Activated CD4-positive, alpha-beta T cell treated with anti-CD3 and anti-CD28 coated beads, Interleukin-10, Interleukin-2, amounts not matched to agents 100 ng/mL and 50 ng/mL, durations not matched to agents 16 hours and 8 hours (primary cell): ENCODE measurements around the gene OR4F15.

Experiments
- DNase-seq: peaks from one replicate; pipeline ENCODE4 v3.0.0-alpha.2; 2020

The OR4F15 gene

DNA sequence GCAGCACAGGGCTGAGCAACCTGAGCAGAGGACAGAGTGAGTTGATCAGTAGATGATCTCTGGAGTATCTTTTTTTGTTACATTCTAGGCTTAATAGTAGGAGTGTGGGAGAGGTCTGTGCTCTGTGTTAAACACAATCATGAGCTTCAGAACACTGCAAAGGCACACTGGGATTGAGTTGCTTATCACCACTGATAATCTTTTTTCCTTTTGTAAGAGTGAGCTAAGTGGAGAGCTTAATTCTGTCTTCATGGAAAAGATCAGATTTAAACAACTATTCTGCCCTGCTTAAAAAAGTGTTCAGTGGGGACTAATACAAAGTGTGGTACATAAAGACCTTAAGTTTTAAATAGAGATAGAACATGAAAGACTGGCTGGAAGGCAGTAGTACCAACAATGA lies 7.6 kb upstream of the OR4F15 start:
- DNase-seq: no peak

DNA sequence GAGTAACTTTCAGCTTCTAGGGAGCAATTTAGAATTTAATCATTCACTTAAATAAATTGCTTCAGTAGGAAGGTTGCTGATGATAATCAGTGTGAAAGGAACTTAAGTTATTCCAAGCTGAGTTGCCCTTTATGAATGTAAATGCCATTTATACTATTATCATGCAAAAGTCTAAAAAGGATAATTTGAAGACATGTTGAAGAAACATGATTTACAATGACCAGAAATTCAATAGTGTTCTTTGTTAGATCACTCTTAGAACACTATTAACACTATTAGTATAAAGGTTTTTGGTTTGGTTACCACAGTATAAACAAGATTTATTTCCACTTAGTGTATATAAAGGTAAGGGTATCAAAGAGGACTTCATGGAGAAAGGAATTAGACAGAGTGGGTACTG lies 7.1 kb upstream of the OR4F15 start:
- DNase-seq: no peak

DNA sequence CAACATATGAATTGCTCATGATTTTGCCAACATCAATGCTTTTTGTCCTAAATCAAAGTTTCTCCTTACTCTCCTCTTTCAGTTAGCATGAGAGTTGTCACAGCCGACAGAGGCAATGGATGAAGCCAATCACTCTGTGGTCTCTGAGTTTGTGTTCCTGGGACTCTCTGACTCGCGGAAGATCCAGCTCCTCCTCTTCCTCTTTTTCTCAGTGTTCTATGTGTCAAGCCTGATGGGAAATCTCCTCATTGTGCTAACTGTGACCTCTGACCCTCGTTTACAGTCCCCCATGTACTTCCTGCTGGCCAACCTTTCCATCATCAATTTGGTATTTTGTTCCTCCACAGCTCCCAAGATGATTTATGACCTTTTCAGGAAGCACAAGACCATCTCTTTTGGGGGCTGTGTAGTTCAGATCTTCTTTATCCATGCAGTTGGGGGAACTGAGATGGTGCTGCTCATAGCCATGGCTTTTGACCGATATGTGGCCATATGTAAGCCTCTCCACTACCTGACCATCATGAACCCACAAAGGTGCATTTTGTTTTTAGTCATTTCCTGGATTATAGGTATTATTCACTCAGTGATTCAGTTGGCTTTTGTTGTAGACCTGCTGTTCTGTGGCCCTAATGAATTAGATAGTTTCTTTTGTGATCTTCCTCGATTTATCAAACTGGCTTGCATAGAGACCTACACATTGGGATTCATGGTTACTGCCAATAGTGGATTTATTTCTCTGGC lies 6.2 kb upstream of the OR4F15 start:
- no peak for DNase-seq

DNA sequence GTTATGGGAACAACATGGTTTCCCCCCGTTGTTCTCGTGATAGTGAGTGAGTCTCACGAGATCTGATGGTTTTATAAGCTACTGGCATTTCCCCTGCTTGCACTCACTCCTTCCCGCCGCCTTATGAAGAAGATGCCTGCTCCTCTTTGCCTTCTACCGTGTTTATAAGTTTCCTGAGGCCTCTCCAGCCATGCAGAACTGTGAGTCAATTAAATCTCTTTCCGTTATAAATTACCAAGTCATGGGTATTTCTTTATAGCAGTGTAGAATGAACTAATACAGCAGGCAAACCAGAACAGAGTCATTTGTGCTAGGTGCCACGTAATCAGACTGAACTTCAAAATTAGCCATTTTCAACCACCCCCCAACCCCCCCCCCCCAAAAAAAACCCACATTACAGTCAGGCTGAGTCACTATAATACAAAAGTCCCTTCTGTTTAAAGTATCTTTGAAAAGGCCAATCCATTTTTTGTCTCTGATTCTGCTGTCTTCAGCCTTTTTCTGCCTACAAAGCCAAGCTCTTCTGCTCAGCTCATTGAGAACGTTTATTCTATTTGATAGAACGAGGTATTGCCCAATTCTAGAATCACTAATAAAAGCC lies 4.6 kb upstream of the OR4F15 start:
- DNase-seq: no peak

DNA sequence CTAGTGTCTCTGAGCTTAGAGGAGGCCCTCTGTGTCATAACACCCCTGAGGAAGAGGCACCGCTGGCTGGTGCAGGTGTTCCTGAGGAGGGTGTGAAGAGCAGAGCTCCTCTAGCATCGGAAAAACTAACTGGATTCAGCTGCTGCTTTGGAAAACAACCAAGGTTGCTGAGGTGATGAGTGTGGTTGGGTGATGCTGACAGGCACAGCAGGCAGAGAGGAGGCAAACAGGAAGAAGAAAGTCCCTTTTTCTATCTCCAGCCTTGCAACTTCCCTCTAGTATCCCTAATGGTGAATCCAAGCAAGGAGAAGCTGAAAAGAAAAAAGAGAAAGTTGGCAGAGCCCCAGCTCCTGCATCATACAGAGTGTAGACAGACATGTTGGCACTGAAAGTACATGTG lies 3.8 kb upstream of the OR4F15 start:
- DNase-seq: no peak

DNA sequence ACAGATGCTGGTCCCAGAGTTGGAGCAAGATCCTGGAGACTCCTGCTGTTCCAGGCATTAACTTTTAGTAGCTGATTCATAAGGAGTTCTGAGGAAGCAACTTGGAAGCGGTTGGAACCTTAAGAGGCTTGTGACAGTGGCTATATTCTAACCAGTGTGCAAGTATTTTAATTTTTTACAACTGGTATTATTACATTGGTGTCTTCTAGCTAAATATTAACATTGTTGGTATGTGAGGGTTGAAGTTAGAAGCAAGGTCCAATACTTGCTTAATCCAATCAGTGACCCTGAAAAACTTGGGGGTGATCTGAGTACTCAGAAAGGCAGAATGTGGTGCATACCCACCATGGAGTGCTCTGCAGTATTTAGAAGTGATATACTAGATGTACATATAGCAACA lies 1.5 kb upstream of the OR4F15 start:
- no peak for DNase-seq

DNA sequence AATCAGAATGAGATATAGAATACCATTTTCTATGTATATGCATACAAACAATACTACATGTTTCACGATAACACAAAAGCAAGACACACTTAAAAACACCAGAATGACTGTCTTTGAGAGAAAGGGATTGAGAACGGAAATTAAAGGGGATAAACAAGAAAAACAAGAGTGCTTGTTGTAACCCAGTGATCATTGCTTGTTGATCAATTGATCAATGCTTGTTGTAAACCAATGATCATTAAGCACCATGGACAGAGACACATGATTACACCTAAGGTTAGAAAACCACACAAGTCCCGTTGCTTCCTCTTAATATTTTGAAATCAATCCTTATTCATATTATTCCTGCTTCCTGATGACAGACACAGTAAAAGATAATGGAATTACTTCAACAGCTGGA lies 1.1 kb upstream of the OR4F15 start:
- no peak for DNase-seq

DNA sequence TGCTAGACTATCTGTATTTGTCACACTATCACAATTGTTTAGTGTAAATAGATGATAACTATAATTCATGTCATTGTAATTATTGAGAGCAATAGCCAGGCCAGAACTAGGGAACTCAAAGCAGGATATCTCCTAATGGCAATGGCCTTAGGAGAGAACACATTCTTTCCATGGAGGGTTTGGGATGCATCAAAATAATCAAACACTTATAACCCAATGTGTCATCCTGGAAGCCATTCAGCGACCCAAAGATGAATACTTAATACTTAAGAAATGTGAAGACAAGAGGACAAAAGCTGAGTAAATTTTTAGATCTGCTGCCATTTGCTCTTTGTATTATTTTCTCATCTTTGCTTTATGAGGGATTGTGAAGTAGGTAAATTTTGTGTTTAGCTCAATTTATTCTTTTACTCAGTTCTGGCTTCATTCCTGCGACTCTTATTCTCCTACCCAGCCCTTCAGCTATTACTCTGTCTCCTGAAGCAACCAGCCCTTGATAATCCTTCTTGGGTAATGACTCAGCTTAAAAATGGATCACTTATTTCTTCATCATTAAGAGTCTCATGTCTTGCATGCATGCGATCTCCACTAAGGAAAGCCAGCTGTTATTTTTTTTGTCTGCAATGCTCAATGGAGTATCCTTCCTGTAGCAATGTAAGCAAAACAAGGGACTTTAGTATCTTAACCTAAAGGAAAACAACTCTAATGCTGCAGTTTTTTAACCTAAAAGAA lies 2.0 kb downstream of the OR4F15 start:
- no peak for DNase-seq

DNA sequence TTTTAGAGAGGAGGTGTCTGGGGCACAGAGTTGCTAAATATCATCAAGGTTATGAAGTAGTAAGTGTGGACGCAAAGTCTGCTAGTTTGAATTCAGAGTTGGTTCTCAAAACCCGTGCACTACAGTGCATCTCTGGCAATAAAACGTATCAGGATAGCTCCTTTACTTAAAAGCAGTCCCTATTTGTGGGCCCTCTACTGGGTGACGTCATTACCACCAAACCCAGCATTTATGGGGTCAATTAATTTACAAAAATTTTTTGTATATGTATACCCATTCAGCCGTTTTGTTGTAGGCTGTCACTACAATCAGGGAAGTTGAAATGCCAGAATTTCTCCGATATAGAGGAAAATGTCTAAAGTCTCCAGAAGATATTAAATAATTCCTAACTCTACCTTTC lies 8.8 kb downstream of the OR4F15 start:
- DNase-seq: no peak

DNA sequence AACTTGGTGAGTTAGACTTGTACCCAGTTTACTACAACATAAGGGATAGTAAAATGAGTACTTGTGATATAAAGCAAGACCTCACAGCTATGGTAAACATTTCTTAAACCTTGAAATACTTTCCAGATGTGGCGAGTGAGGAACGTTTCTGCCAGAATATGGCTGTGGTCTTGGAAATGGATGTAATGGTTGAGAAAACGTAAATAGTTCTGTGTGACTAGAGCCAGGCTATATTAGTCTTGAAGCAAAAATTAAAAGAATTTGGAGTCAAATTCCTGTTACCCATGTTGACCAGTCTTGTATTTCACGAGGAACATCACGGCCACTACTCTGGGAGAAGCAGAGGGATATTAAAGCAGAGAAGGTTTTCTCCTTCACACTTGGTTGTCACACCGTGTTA lies 15.3 kb downstream of the OR4F15 start:
- DNase-seq: no peak

DNA sequence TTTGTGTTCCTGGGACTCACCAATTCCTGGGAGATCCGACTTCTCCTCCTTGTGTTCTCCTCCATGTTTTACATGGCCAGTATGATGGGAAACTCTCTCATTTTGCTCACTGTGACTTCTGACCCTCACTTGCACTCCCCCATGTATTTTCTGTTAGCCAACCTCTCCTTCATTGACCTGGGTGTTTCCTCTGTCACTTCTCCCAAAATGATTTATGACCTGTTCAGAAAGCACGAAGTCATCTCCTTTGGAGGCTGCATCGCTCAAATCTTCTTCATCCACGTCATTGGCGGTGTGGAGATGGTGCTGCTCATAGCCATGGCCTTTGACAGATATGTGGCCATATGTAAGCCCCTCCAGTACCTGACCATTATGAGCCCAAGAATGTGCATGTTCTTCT lies 16.8 kb downstream of the OR4F15 start:
- DNase-seq: no peak

DNA sequence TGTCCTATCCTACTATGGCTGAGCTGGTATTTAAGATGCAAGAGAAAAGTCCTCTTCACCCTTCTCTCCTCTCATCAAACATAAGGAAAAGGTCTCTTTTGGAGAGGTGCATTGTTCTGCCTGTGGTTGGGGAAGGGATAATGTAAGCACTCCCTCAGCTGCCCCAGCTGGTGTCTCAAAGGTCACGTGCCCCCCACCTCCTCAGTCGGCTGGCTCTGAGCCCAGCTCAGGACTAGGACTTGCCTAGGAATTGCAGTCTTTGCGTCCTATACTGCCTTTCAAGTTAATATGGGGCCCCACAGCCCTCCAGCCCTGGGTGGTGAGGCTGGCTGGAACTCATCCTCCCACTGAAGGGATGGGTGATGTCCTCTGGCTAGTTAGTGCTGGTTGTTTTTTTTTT lies 29.7 kb downstream of the OR4F15 start:
- no peak for DNase-seq

DNA sequence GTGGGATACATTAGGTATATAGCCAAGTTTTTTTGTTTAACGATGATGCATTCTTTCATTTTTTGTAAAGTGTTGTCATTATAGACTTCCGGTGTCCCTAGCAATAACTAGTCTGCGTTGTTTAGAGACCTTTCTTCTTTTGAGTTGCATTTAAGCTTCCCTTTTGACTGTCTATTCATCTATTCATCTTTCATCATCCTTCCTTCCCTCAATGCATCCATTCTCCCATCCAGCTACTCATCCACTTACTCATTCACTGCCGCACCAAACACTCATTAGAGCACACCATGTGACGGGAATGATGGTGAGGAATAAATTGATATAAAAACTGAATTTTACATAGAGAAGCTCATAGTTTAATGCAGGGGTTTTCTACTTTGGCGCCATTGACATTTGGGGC lies 32.9 kb downstream of the OR4F15 start:
- DNase-seq: no peak

DNA sequence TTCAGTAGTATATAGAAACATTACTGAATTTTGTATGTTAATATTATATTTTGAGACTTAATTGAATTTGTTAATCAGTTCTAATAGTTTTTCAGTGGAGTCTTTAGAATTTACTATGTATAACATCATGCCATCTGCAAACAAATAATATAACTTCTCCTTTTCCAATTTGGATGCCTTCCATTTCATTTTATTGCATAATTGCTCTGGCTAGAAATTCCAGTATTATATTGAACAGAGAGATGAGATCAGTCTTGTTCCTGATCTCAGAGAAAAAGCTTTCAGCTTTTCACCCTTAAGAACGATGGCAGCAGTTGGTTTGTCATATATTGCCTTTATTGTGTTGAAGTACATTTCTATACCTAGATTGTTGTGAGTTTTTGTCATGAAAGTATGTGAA lies 40.4 kb downstream of the OR4F15 start:
- DNase-seq: no peak
